ENCODE results near the gene TULP4. TPM values are rescaled to one million over a fixed set of nuclear protein-coding genes. Genes with fewer than 3 reads are reported as not detected.
"Not testable (repeated sequence)": the region's sequence is repeated elsewhere in the genome, so short reads cannot be mapped to it uniquely, and the experiment has no call there.

The TULP4 gene
- total RNA-seq, 1 donor from 2014 or later: 1,454 TPM

- no peak for DNase-seq
These were observed 16.7 kb downstream of the TULP4 start for GRCh38 chr6:158328952-158329351.

DNA sequence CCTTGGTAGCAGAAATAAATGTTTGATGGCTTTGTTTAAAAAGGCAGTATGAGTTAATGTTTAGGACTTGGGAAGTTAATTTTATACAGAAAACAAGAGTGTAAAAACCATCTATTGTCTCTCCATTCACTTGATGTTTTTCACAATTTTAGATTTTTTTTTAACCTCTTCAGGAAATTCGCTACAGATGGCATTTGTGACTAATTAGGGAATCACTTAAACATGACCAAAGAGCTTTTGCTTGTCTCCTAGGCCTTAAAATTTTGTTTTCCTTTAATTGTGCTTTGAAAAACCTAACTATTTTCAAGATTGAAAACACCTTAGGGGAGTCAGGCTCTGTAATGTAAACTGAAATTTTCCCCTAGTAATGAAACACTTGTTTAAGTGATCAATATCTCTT lies 17.3 kb downstream of the TULP4 start:
- DNase-seq: no peak

DNA sequence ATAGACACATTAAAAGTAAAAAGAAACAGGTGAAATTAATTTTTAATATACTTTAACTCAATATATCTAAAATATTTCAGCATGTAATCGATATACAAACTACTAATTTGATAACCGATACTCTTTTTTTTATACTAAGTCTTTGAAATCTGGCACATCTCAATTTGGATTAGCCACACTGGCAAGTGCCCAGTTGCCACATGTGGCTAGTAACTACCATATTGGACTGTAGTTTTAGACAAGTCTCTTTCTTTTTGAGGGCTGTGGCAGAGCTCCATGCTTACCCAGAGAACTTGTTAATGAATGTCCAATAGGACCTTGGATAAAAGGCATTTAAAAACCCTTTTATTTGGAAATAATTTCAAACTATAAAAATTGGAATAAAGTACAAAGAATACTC lies 17.8 kb downstream of the TULP4 start:
- no peak for DNase-seq

- DNase-seq: no peak
These were observed 20.0 kb downstream of the TULP4 start for GRCh38 chr6:158332237-158332636.

DNA sequence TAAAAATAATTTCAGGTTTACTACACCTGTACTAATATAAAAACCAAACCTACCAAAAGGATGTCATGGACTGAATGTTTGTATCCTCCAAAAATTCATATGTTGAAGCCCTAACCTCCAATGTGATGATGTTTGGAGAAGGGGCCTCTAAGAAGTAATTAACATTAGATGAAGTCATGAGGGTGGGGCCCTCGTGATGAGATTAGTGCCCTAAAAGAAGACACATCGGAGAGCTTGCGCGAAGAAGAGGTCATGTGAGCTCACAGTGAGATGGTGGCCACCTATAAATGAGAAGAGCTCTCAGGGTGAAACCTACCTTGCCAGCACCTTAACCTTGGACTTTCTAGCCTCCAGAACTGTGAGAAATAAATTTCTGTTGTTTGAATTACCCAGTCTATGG lies 20.8 kb downstream of the TULP4 start:
- DNase-seq: no peak

GRCh38 chr6:158334534-158334933 lies 22.3 kb downstream of the TULP4 start:
- no peak for DNase-seq

- no peak for DNase-seq
These were observed 25.1 kb downstream of the TULP4 start for GRCh38 chr6:158337332-158337731.

- DNase-seq: no peak
These were observed 26.2 kb downstream of the TULP4 start for GRCh38 chr6:158338311-158339112.

DNA sequence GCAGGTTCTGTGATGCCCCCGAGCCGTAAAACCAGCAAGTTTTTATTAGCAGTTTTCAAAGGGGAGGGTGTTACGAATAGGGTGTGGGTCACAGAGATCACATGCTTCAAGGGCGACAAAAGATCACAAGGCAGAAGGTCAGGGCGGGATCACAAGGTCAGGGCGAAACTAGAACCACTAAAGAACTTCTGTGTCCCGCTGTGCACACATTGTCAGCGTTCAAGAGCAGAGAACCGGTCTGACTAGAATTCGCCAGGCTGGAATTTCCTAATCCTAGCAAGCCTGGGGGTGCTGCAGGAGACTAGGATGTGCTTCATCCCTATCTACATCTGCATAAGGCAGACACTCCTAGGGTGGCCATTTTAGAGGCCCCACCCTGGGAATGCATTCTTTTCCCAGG lies 26.9 kb downstream of the TULP4 start:
- DNase-seq: not testable (repeated sequence)

DNA sequence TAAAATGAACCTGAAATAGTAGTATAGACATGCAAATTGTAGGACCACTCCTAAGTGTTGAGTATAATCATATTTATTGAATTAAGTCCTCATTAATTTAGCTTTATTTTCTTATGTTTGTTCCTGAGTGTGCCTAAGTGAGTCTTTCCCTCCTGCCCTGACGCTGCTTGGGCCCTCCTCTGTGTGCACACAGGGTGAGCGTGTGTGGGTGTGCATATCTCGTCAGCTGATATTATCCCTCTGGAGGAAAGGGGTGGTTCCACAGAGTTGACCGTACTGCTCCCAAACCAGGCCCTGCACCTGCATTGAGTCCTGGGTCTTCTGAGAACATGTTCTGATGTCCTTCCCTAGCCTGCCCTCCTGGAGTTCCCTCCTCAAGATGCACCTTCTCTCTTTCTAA lies 28.0 kb downstream of the TULP4 start:
- DNase-seq: no peak

DNA sequence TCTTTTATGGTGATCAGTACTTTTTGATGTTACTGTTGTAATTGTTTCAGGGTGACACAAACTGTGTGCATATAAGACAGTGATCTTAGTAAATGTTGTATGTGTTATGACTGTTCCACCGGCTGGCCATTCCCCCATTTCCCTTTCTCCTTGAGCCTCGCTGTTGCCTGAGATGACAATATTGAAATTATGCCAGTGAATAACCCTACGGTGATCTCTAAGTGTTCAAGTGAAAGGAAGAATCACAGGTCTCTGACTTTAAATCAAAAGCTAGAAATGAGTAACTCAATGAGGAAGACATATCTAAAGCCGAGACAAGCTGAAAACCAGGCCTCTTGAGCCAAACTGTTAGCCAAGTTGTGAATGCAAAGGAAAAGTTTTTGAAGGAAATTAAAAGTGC lies 32.3 kb downstream of the TULP4 start:
- no peak for DNase-seq

- not testable (repeated sequence) for DNase-seq
These were observed 33.2 kb downstream of the TULP4 start for GRCh38 chr6:158345444-158345843.

DNA sequence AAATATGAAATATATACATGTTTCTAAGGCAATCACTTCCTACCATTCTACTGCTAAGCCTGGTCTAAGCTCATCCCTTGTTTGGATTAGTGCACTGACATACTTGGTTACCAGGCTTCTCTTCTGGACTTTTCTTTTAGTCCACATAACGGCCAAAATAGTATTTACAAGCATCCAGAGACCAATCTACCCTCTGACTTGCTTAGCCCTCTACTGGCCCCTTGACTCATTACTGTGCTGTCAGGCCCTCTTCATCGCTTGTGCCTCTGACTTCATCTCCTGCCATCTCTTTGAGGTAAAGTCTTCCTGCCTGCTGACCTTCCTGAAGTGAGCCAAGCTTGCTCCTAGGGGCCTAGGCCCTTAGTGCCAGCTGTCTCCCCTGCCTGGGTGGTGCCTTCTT lies 35.1 kb downstream of the TULP4 start:
- no peak for DNase-seq

GRCh38 chr6:158348737-158349504 lies 36.7 kb downstream of the TULP4 start:
- not testable (repeated sequence) for DNase-seq

DNA sequence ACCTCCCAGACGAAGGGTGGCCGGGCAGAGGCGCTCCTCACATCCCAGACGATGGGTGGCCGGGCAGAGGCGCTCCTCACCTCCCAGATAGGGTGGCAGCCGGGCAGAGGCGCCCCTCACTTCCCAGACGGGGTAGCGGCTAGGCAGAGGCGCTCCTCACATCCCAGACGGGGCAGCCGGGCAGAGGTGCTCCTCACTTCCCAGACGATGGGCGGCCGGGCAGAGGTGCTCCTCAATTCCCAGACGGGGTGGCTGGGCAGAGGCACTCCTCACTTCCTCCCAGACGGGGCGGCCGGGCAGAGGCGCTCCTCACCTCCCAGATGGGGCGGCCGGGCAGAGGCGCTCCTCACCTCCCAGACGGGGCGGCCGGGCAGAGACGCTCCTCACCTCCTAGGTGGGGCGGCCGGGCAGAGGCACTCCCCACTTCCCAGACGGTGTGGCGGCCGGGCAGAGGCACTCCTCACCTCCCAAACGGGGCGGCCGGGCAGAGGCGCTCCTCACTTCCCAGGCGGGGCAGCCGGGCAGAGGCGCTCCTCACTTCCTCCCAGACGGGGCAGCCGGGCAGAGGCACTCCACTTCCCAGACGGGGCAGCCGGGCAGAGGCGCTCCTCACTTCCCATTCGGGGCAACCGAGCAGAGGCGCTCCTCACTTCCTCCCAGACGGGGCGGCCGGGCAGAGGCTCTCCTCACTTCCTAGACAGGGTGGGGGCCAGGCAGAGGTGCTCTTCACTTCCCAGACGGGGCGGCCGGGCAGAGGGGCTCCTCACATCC lies 37.4 kb downstream of the TULP4 start:
- DNase-seq: not testable (repeated sequence)

- not testable (repeated sequence) for DNase-seq
These were observed 38.5 kb downstream of the TULP4 start for GRCh38 chr6:158350731-158351130.

DNA sequence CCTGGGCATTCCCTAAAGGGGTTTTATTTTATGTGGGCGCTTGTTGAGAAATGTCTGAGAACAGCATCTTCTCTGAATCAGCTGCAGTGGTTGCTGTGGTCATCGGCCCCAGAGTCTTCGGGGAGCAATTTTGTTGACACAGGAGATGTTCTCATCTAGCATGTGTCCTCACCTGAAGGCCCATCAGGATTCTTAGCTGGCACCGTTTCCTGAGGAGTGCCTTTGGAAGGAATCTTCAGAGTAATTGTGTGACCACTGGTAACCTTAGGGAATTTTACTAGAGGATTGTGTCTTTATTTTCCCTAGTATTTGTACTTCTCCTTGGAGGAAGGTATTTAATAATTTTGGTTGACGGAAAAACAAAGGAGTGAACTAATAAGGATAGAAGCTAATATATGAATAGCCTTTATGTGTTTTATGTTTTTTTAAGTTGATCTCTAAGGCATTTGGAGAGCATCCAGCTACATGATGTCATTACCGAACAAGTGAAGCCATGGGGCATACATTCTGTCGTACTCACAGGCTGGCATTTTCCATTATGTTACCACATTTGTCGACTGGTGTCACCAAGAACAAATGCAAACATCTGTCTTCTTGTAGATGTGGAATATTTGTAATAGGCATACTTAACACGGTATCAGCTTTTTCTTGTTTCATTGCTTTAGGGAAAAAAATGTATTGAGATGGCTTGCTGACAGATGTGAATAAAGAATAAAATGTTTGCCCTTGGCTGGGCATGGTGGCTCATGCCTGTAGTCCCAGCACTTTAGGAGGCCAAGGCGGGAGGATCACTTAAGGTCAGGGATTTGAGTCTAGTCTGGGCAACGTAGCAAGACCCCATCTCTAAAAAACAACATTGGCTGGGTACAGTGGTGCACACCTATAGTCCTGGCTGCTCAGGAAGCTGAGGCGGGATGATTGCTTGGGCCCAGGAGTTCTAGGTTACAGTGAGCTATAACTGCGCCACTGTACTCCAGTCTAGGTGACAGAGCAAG lies 41.9 kb downstream of the TULP4 start:
- no peak for DNase-seq

- no peak for DNase-seq
These were observed 44.6 kb downstream of the TULP4 start for GRCh38 chr6:158356586-158357546.

GRCh38 chr6:158357570-158358216 lies 45.4 kb downstream of the TULP4 start:
- DNase-seq: no peak

All from occipital lobe (tissue), 2 donors.